Heart left ventricle (tissue), 13 donors: ENCODE results near the gene FCN2.

Experiments used
- POLR2A ChIP-seq, 2 donors: fragments of 450-650 bp; IDR thresholded peaks; one replicate each; pipeline ENCODE4 v1.6.1; 2017; ENCODE audit warnings: antibody characterized with exemption in 2 of 2, mild to moderate bottlenecking in 2 of 2, moderate library complexity in 2 of 2
- TF ChIP-seq, protein P1 (sequence below), 12 donors: fragments of 200-600 bp; sonication (generic) in 4 of 12; IDR thresholded peaks; one replicate each; pipeline versions ENCODE4 v1.5.0 to v1.8.0; 2018 to 2022; ENCODE audit warnings: antibody characterized with exemption in 12 of 12, mild to moderate bottlenecking in 5 of 12
- donor health status: ischemic (EF 13 %, LVEDD 7.1; RV severe dilation, severe dysfunction).
- donor health status: DM: no; HTN: yes; CAD: no.
- donor health status: DM: no; HTN: no; CAD: no.
- donor health status: ischemic (EF 25% LVEDD 6.9; RV normal size, moderate dysfunction).
- donor health status: ischemic (EF 25% LVEDD 5.7; RV mildly dilated, moderate dysfunction).
- donor health status: ischemic (EF 35%, LVEDD 5.7; RV mildly dilated, moderate dysfunction).
- donor health status: nonischemic (EF 11% LVEDD 7.7; RV severe dilation, severe dysfunction).
- donor health status: DM: yes; HTN: yes; CAD: no.
- donor health status: PGD.
- donor health status: ischemic (EF 29% LVEDD 5.4; RV normal size, mild dysfunction).
- donor health status: nonischemic (EF 23%, LVEDD 6.1; RV moderate dilation, normal function).

DNA sequence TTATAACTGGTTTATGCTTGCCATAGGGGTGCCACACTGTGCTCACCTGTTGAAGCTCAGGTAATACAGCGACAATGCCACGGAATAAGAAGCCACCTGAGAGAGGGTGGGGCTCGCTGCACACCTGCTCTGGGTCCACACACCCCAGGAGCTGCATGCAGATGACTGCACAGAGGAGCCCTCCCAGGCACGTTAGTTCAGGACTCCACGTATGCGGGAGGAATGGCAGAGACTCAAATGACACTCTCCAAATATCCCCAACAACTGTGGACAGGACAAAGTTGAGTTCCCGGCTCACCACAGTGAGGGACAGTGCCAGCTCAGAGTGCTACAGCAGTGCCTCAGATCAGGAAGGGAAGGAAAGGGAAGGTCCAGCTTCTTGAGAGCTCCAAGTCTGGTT lies 42.9 kb downstream of the FCN2 start:
- TF ChIP-seq, protein P1, sequence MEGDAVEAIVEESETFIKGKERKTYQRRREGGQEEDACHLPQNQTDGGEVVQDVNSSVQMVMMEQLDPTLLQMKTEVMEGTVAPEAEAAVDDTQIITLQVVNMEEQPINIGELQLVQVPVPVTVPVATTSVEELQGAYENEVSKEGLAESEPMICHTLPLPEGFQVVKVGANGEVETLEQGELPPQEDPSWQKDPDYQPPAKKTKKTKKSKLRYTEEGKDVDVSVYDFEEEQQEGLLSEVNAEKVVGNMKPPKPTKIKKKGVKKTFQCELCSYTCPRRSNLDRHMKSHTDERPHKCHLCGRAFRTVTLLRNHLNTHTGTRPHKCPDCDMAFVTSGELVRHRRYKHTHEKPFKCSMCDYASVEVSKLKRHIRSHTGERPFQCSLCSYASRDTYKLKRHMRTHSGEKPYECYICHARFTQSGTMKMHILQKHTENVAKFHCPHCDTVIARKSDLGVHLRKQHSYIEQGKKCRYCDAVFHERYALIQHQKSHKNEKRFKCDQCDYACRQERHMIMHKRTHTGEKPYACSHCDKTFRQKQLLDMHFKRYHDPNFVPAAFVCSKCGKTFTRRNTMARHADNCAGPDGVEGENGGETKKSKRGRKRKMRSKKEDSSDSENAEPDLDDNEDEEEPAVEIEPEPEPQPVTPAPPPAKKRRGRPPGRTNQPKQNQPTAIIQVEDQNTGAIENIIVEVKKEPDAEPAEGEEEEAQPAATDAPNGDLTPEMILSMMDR (IDR thresholded peaks at IDR 0.05): no peak
- TF ChIP-seq POLR2A (IDR thresholded peaks at IDR 0.05): no peak
